Measurements from ENCODE around the gene CACTIN.
A peak's percentile ranks its signal among the peaks of the same experiment; 100 is the strongest.
"Not testable (repeated sequence)": the region's sequence is repeated elsewhere in the genome, so short reads cannot be mapped to it uniquely, and the experiment has no call there.

CACTIN gene

DNA sequence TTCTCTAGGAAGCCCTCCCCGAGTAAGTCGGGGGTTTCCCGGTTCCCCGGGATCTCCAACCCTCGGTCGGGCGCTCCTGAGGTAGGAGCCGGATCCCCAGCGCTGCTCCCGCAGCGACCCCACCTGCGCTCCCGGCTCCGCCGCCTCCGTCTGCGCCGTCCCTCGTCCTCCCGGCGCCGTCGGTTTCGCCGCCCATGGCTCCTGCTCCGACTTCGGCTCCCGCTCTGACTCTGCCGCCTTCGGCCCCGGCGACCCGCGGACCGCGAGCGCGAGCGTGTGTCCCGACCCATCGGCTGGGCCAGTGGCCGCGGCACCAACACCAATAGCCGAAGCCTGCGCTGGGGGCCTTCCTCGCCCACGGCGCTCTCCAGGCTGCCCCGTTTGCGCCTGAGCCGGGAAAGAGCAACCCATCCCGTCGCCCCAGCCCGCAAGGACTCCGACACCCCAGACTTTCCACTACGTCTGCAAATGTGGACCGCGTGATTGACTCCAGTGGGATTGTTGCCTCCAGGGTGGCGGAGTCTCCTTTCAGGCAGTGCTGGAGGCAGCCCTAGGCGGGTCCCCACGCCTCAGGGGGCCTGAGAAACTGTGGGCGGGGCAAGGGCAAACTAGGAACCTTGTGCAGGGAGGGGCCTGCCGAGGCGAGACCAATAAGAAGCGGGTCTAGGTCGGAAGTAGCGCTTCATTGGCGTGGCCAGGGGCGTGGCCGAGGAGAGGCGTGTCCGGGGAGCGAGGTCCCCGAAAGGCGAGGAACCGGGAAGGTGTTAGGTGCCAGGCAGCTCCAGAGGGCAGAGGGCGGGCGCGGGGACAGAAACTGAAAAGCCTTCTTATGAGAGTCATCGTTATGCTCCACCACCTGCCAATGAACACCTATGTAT lies at the start of gene CACTIN:
TSS of gene CACTIN (minus strand) at position 318 of the 878 bp plus-strand sequence. CDS start at position 290, 28 bp downstream.
- peak; percentile 100 for DNase-seq (ENCODE audit: low spot score)

- DNase-seq (ENCODE audit: low spot score) = no peak
These were observed 48.4 kb upstream of the CACTIN start for GRCh38 chr19:3674784-3675543.

- DNase-seq (ENCODE audit: low spot score) = no peak
These were observed 47.2 kb upstream of the CACTIN start for GRCh38 chr19:3673506-3674439.

DNA sequence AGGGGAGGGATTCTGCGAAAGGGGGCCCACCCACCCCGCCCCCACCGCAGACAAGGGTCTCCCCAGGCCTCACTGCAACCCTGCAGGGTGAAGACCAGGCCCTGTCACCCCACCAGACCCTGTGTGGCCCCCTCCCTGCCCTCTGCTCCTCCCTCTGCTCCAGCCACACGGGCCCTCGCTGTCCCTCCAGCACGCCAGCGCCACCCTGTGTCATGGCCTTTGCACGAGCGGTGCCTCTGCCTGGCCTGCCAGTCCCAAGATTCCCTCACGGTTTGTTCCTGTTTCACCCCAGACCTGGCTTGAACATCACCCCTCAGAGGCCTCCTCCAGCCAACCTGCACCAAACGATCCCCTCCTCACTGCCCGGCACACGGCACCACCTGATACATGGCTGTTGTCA lies 46.4 kb upstream of the CACTIN start:
- DNase-seq (ENCODE audit: low spot score) = no peak

DNA sequence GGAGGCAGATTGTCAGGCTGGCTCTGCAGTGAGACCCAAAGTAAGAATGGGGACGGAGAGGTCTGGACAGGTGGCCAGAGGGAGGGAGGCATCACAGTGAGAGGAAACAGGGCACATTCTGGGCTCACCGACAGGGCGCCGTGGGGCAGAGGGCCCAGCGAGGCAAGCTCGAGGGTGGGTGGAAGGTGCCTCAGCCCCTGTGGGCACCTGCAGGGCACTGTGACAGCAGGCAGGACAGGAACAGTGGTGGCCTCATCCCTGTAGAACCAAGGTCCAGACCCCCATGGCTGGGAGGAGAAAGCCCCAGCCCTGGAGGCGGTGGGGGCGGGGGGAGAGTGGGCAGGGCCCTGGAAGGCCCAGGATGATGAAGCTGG lies 46.0 kb upstream of the CACTIN start:
- no peak for DNase-seq (ENCODE audit: low spot score)

- no peak for DNase-seq (ENCODE audit: low spot score)
These were observed 45.3 kb upstream of the CACTIN start for GRCh38 chr19:3671680-3672574.

DNA sequence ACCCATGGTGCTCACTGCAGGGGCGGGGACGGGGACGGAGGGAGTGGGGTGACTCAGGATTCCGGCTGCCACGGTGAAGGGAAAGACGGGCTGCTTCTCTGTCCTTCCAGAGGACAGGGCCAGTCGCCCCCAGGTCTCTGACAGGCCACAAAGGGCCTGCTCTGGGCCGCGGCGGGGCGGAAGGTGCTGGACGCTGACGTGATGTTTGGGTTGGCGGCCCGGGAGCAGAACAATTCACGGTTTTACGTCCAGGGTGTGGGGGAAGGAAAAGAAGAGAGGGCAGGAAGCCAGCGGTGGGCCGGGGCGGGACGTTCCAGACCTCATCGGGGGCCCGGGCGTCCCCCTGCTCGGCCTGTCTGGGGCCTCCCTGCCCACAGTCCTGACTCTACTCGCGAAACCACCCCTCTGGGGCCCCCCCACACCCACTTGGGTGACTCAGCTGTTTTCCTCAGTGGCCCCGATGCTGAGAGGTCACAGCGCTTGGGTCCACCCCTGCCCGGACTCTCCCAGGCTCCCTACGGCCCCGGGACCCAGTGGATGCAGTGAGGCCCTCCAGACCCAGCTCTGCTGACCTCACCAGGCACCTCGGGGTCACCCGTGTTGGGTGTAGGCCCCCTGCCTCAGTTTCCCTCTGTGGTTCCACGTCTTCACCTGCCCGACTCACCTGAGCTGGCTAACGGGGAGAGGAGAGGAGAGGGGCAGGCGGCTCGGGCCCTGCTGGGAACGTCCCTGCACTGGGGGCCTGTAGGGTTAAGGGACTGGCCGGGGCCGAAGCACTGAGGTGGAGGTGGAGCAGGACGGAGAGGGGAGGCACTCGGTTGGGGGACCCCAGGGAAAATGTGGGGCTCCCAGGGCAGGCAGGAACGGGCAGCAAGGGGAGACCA lies 44.4 kb upstream of the CACTIN start:
- DNase-seq (ENCODE audit: low spot score) = peak; percentile 87

DNA sequence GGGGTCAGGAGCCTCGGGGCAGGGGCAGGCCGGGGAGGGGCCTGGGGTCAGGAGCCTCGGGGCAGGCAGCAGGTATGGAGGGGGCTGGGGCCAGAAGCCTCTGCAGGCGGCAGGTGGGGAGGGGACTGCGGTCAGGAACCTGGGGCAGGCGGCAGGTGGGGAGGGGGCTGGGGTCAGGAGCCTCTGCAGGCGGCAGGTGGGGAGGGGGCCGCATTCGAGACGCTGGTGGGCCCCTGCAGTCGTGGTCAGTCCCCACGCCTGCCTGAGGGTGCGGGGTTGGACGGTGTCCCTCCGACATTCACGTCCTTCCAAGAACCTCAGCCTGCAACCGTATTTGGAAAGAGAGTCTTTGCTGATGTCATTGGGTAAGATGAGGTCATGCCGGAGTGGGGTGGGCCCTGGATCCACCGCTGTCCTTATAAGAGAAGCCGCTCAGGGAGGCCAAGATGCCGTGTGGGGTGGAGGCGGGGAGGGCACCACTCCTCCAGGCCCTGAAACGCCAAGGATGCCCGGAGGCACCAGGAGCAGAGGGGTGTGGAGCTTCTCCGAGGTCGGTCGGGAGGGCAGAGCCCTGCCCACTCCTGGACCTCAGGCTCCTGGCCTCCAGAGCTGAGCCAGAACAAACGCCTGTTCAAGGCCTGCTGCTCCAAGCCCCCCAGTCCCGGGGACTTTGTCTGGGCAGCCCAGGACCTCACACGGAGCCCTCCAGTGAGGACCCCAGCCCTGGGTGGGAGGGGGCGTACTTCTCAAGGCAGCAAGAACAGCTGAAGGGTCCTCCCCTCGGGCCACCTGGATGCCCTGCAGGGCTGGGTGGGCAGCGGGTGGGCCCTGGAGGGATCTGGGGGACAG lies 43.6 kb upstream of the CACTIN start:
- DNase-seq (ENCODE audit: low spot score) = peak; percentile 97

DNA sequence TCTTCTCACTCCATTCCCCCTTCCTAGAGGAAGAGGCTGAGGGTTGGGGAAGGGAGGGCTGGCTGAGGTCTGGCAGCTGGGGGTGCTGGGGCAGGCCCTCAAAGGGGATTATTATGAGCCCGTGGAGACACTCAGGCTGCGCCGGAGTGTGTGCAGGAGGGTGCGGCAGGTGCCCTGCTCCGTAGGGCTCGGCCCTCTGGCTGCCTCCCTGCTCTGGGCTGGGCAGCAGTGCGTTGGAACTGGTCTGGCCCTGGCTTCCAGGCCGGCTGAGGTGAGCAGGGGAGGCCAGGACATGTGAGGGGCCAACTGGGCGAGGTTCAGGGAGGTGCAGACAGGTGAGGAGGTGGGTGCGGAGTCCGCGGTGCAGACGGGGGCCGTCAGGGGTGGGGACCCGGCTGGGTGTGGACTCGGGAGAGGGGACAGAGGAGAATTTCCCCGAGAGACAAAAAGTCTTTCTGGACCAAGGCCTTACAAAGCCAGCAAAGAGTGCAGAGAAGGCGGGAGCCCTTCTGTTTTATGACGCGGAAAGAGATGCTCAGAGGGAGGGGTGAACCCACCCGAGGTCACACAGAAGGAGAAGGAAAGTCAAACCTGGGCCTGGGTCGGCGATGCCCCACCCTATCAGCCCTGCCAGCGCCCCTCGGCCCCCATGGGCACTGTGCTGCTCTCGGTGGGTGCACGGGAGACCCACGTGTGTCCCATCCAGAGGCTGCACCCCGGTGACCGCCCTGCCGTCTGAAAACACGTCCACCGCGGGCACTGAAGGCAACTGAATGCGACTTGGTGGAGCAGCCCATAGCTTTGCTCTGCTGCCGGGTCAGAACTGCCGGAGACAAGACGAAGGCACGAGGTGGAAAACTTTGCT lies 42.7 kb upstream of the CACTIN start:
- DNase-seq (ENCODE audit: low spot score) = no peak

DNA sequence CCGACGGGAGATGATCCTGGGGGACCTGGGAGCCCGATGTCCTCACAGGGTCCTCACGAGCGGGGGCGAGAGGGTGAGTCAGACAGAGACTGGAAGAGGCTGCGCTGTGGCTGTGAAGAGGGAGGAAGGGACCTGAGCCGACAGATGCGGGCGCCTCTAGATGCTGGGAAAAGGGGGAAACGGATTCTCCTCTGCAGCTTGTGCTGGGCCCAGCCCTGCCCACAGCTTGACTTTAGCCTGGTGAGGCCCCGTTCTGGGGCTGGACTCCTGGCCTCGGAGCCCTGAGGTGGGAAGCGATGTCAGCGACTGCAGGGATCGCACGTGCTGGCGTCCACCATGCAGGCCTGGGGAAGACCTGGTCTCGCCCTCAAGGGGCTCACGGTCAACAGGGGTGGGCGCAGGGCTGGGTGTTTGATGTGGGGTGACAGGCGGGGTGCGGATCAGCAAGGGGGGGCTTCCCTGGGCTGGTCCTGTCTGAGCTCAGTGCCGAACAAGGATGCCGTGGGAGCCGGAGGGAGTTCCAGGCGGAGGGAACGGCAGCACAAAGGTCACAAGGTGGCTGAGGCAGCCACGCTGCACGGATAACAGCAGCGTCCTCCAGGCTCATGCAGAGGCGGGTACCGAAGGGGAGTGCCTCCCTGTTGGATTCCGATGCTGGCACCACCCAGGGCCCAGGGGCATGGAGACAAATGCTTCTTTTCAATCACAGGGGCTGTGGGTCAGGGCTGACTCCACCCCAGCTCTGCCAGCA lies 41.9 kb upstream of the CACTIN start:
- DNase-seq (ENCODE audit: low spot score) = no peak

DNA sequence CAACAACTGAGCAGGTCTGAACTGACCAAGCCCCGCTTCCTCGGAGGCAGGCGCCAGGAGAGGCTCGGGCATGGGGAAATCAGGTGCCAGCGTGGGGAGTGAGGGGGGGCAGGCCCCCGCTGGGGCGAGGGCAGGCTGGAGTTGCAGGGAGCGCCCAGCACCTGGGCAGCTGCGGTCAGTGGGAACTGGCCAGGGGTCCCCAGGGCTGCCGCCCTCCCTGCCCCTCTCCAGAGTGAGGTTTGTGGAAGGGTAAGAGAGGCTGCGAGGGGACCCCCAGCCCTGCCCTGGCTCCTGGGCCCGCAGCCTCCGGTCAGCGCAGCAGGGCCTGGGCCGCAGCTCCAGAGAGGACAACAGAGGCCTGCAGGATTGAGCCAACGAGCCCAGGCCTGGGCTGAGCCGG lies 41.2 kb upstream of the CACTIN start:
- DNase-seq (ENCODE audit: low spot score) = no peak

DNA sequence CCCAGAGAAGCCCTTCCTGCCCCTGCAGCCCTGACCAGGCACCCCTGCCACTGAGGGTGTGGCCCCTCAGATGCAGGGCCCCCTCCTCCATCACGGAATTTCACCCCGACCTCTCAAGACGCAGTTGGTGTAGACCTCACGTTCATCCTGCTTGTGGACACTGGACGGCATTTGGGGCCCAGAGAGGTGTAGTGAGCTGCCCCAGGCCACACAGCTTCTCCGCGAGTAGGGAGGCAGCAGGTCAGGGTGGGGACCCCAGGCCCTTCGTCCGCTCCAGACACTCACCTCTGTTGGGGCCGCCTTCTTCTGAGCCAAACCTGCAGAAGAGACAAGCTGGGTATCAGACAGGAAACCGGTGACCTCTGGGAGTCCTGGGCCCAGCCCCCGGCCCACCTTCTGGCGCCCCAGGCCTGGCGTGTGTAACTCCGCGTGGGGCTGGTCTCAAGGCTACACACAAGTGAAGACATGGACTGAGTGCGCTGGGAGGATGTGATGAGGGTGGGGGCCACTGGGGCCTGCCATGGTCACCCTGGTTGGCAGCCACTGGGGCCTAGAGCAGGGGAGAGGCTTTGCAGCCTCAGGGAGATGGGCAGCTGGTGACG lies 40.5 kb upstream of the CACTIN start:
- no peak for DNase-seq (ENCODE audit: low spot score)

DNA sequence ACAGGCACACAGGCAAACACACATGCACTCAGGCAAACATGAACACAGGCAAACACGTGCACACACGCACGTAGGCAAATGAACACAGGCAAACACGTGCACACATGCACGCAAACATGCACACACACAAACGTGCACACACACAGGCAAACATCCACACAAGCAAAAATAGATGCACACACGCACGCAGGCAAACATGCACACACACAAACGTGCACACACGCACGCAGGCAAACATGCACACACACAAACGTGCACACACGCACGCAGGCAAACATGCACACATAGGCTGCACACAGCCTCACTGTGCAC lies 39.9 kb upstream of the CACTIN start:
- DNase-seq (ENCODE audit: low spot score) = not testable (repeated sequence)

DNA sequence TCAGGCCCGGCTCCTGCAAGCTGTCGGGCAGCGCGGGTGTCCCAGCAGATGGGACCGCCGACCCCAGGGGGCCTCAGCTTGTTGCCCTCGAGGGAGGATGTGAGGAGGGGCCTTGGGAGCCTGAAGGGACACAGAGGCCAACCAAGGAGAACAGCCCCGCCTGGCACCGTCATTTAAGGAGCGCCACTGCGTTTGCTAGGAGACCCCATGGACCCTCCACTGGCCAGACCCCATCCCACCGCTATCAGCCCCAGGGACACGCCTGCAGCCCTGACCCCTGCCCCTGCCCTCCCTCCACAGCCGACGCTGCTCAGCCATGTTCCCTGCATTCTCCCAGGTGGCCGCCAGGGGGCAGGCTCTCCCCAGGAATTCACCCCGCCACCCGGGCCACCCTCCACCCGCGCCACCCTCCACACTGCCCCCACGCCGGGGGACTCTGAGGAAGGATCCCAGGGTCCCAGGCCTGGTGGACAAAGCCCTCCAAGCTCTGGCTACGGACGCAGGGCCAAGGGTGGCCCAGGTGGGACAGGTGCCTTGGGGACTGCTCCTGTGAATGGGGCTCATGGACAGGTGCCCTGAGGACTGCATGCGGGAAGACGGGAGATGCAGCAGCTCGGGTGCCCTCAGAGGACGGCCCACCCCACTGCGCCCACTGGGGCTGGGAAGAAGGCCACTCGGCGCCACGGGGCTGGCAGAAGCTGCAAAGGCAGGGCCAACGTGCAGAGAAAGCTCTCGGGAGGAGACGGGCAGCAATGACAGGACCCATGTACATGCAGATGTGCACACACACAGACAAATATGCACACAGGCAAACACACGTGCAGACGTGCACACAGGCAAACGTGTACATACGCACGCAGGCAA lies 39.3 kb upstream of the CACTIN start:
- DNase-seq (ENCODE audit: low spot score) = peak; percentile 88

DNA sequence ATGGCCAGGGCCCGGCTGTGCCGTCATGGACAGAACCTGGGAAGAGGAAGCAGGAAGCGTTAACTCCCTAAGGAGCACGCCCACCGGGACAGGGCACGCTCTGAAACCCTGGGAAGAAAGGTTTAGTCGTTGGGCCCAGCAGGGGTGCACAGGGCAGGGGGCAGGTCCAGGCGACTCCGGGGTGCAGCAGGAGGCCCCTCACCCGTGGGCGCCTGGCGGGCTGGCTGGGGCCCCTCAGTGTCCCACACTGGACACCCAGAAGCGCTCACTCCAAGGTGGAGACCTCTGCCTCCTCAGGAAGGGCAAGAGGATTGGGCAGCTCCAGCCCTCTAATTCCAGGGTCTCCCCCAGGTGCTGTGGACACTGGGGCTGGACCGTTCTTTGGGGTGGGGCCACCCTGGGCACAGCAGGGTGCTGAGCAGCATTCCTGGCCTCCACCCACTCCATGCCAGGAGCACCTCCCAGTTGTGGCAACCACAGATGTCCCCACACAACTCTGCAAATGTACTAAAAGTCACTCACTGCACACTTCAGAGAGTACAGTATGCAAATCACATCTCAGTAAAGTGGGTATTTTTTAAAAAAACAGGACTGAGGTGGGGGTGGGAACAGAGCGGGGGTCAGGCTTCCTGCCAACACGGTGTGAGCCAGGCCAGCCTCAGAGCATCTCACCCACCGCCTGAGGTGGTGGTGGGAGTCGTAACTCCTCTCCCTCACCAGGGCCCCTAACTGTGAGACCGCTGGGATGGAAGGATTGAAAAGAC lies 38.5 kb upstream of the CACTIN start:
- DNase-seq (ENCODE audit: low spot score) = no peak
